CD14-positive monocyte (primary cell): ENCODE results near the gene MRGPRF. TPM values are rescaled to one million over a fixed set of nuclear protein-coding genes. Genes with fewer than 3 reads are reported as not detected.

ENCODE experiments used
- DNase-seq, 3 donors: peaks; one replicate each; pipeline ENCODE4 v3.0.0-alpha.2; 2011 to 2022
- H2AFZ ChIP-seq: 2 replicates; pipeline ENCODE4 v1.6.0; 2012; ENCODE audit warnings: mild to moderate bottlenecking, low read depth, low read length, inconsistent platforms; ENCODE audit not compliant: insufficient read depth, poor library complexity, severe bottlenecking
- H3K27ac ChIP-seq, 2 donors: 1 replicate in 1 of 2; 2 replicates in 1 of 2; pipeline ENCODE4 v1.5.1; 2012 to 2013; ENCODE audit warnings: low read length in 2 of 2, control low read depth in 1 of 2, inconsistent platforms in 1 of 2, low read depth in 1 of 2, mild to moderate bottlenecking in 1 of 2
- H3K27me3 ChIP-seq, 2 donors: one replicate each; pipeline versions ENCODE4 v1.6.0 to v1.6.1; 2011 to 2013; ENCODE audit warnings: low read length in 2 of 2; ENCODE audit not compliant: control insufficient read depth in 2 of 2, insufficient read depth in 2 of 2
- H3K36me3 ChIP-seq, 2 donors: replicated peaks in 1 of 2; 1 replicate in 1 of 2; 2 replicates in 1 of 2; pipeline versions ENCODE4 v1.5.1 to v1.6.1; 2012 to 2013; ENCODE audit warnings: low read length in 2 of 2, control low read depth in 1 of 2, inconsistent platforms in 1 of 2, mild to moderate bottlenecking in 1 of 2; ENCODE audit not compliant: insufficient read depth in 2 of 2, control insufficient read depth in 1 of 2
- H3K4me1 ChIP-seq, 2 donors: 1 replicate in 1 of 2; 2 replicates in 1 of 2; pipeline versions ENCODE4 v1.5.1 to v1.6.1; 2012 to 2013; ENCODE audit warnings: low read length in 2 of 2, control low read depth in 1 of 2, inconsistent platforms in 1 of 2, mild to moderate bottlenecking in 1 of 2, moderate library complexity in 1 of 2; ENCODE audit not compliant: insufficient read depth in 2 of 2, control insufficient read depth in 1 of 2
- H3K4me2 ChIP-seq: replicated peaks from 2 replicates; pipeline ENCODE3; 2012; ENCODE audit warnings: low read length, moderate library complexity, mild to moderate bottlenecking; ENCODE audit not compliant: poor library complexity, severe bottlenecking; ENCODE audit errors: extremely low read depth
- H3K4me3 ChIP-seq, 3 experiments: fragments of 200-600 bp in 1 of 3; sonication (generic) in 1 of 3; replicated peaks in 1 of 3; 1 replicate in 2 of 3; 2 replicates in 1 of 3; pipeline ENCODE4 v1.5.1; 2011 to 2013; ENCODE audit warnings: low read length in 3 of 3, mild to moderate bottlenecking in 3 of 3, control low read depth in 2 of 3, low read depth in 2 of 3, inconsistent platforms in 1 of 3, moderate library complexity in 1 of 3
- H3K79me2 ChIP-seq: 2 replicates; pipeline ENCODE4 v1.6.0; 2012; ENCODE audit warnings: mild to moderate bottlenecking, control low read depth, inconsistent platforms, low read length, moderate library complexity; ENCODE audit not compliant: insufficient read depth
- H3K9ac ChIP-seq: 2 replicates; pipeline ENCODE4 v1.6.0; 2017; ENCODE audit warnings: low read length, mild to moderate bottlenecking; ENCODE audit not compliant: insufficient read depth, poor library complexity, severe bottlenecking
- H3K9me3 ChIP-seq, 2 donors: replicated peaks in 1 of 2; 1 replicate in 1 of 2; 2 replicates in 1 of 2; pipeline versions ENCODE4 v1.5.1 to v1.6.1; 2012 to 2013; ENCODE audit warnings: low read length in 2 of 2, control low read depth in 1 of 2; ENCODE audit not compliant: control insufficient read depth in 1 of 2, insufficient read depth in 1 of 2
- H4K20me1 ChIP-seq: 2 replicates; pipeline ENCODE4 v1.6.0; 2012; ENCODE audit warnings: mild to moderate bottlenecking, low read length, control low read depth, moderate library complexity; ENCODE audit not compliant: insufficient read depth
- H3K27ac Mint-ChIP-seq, 7 donors: one replicate each; pipeline ENCODE4 v1.8.0; 2020; ENCODE audit warnings: mild to moderate bottlenecking in 7 of 7, mixed read lengths in 7 of 7, moderate library complexity in 6 of 7, inconsistent platforms in 2 of 7
- H3K27me3 Mint-ChIP-seq, 3 donors: one replicate each; pipeline ENCODE4 v1.8.0; 2021 to 2022; ENCODE audit warnings: low read depth in 3 of 3, mild to moderate bottlenecking in 3 of 3, mixed read lengths in 3 of 3, moderate library complexity in 3 of 3, inconsistent platforms in 1 of 3
- H3K36me3 Mint-ChIP-seq, 2 donors: one replicate each; pipeline ENCODE4 v1.8.0; 2020; ENCODE audit warnings: mixed read lengths in 2 of 2, inconsistent platforms in 1 of 2, mild to moderate bottlenecking in 1 of 2
- H3K4me1 Mint-ChIP-seq: one replicate; pipeline ENCODE4 v1.8.0; 2020; ENCODE audit warnings: mild to moderate bottlenecking, mixed read lengths
- H3K4me3 Mint-ChIP-seq, 2 donors: one replicate each; pipeline ENCODE4 v1.8.0; 2020; ENCODE audit warnings: mild to moderate bottlenecking in 2 of 2, mixed read lengths in 2 of 2, moderate library complexity in 1 of 2
- H3K9me3 Mint-ChIP-seq, 7 donors: one replicate each; pipeline ENCODE4 v1.8.0; 2020 to 2022; ENCODE audit warnings: mixed read lengths in 7 of 7, mild to moderate bottlenecking in 6 of 7, moderate library complexity in 6 of 7, inconsistent platforms in 2 of 7
- CTCF ChIP-seq: fragments of 200-600 bp; IDR thresholded peaks from one replicate; pipeline ENCODE4 v1.8.0; 2022; ENCODE audit warnings: antibody characterized with exemption, mild to moderate bottlenecking
- WGBS: methylation state at CpG from one replicate; pipeline ENCODE4 v1.1.5; 2013; ENCODE audit warnings: missing lambda C conversion rate; ENCODE audit not compliant: insufficient coverage; 5-methylcytosine and 5-hydroxymethylcytosine counted together
- intact Hi-C, 2 donors: fragments of 100-400 bp; cut with micrococcal nuclease; formaldehyde crosslinking; loops; one replicate each; pipeline versions ENCODE4 v1.15.0 to v1.15.1; 2023
- polyA plus RNA-seq, 3 donors: library from polyadenylated mRNA; depleted of rRNA in 1 of 3; unstranded in 2 of 3; stranded (reverse) in 1 of 3; fragments of 300-500 nt in 2 of 3; fragments of >200 nt in 1 of 3; fragmentation: Illumina TruSeq in 2 of 3; gene quantifications; 1 replicate in 2 of 3; 2 replicates in 1 of 3; pipeline ENCODE4 v1.2.3, GENCODE V29; 2012 to 2021

The MRGPRF gene
- polyA plus RNA-seq, 3 donors: 0.22 to 0.23 TPM; not detected in 1

GRCh38 chr11:68976563-68976962 lies 36.5 kb downstream of the MRGPRF start:
- H3K4me1 Mint-ChIP-seq: peaks cover 1% of the 10 kb centered on the region
- intact Hi-C loops: no loop called here

GRCh38 chr11:68976095-68976494 lies 37.0 kb downstream of the MRGPRF start:
- intact Hi-C loops: no loop called here
- no peak overlapping the region for H3K4me3 ChIP-seq
- Mint-ChIP-seq H3K27ac (no peak overlapping the region), H3K27me3 (peaks cover 12 to 26% (median 18%) of the 10 kb centered on the region in 3 donors), H3K4me3 (no peak overlapping the region), H3K9me3 (peaks cover 0 to 4% (median 0%) of the 10 kb centered on the region in 7 donors), H3K4me1 (peaks cover 1% of the 10 kb centered on the region), H3K36me3 (no peaks in the 10 kb centered on the region)
- TF ChIP-seq CTCF: no peak
- WGBS: 61% methylated on average over 4 of the region's 4 CpGs
- H3K4me1 ChIP-seq: no peaks in the 10 kb centered on the region
- H3K9ac ChIP-seq: no peak overlapping the region
- no peaks in the 10 kb centered on the region for H3K9me3 ChIP-seq
- no peaks in the 10 kb centered on the region for H4K20me1 ChIP-seq
- DNase-seq: no peak
- no peak overlapping the region for H2AFZ ChIP-seq
- peaks cover 0 to 6% of the 10 kb centered on the region in 2 donors for H3K27me3 ChIP-seq
- no peaks in the 10 kb centered on the region for H3K36me3 ChIP-seq
- no peak overlapping the region for H3K27ac ChIP-seq
- H3K4me2 ChIP-seq: no peak overlapping the region
- no peaks in the 10 kb centered on the region for H3K79me2 ChIP-seq

More at GRCh38 chr11:68976563-68976962, 36.5 kb downstream of the MRGPRF start:
- TF ChIP-seq CTCF: no peak
- Histone ChIP-seq H3K9me3 (no peaks in the 10 kb centered on the region), H2AFZ (no peak overlapping the region), H3K9ac (no peak overlapping the region), H3K27me3 (peaks cover 0 to 3% of the 10 kb centered on the region in 2 donors), H3K36me3 (no peaks in the 10 kb centered on the region), H3K79me2 (no peaks in the 10 kb centered on the region), H3K4me1 (no peaks in the 10 kb centered on the region), H4K20me1 (no peaks in the 10 kb centered on the region), H3K27ac (no peak overlapping the region), H3K4me2 (no peak overlapping the region), H3K4me3 (no peak overlapping the region)
- Mint-ChIP-seq H3K27me3 (peaks cover 10 to 23% (median 20%) of the 10 kb centered on the region in 3 donors), H3K4me3 (no peak overlapping the region), H3K27ac (no peak overlapping the region), H3K9me3 (peaks cover 0 to 5% (median 0%) of the 10 kb centered on the region in 7 donors), H3K36me3 (no peaks in the 10 kb centered on the region)
- no peak for DNase-seq
- 100% methylated on average over 1 of the region's 4 CpGs for WGBS
